Astrocyte (in vitro differentiated cells and primary cell): Measurements from ENCODE around the gene MOV10L1. TPM values are rescaled to one million over a fixed set of nuclear protein-coding genes. Genes with fewer than 3 reads are reported as not detected.

ENCODE experiments used
- DNase-seq: peaks from one replicate; pipeline ENCODE4 v3.0.0-alpha.2; 2010; ENCODE audit warnings: low read depth
- FAIRE-seq: peaks from 2 replicates; lab custom pipeline; 2011; peaks lifted over from hg19 to GRCh38; lab: Jason Lieb, UNC
- H2AFZ ChIP-seq: 2 replicates; pipeline ENCODE4 v1.6.0; 2012; ENCODE audit warnings: low read depth, low read length, inconsistent platforms
- H3K27ac ChIP-seq: 2 replicates; pipeline ENCODE4 v1.5.1; 2011; ENCODE audit warnings: low read depth, low read length, inconsistent platforms
- H3K27me3 ChIP-seq: 2 replicates; pipeline ENCODE4 v1.6.0; 2011; ENCODE audit warnings: low read length, inconsistent platforms; ENCODE audit not compliant: insufficient read depth
- H3K36me3 ChIP-seq: 2 replicates; pipeline ENCODE4 v1.5.1; 2011; ENCODE audit warnings: low read length, inconsistent platforms; ENCODE audit not compliant: insufficient read depth
- H3K4me1 ChIP-seq: 2 replicates; pipeline ENCODE4 v1.5.1; 2011; ENCODE audit warnings: low read length, inconsistent platforms; ENCODE audit not compliant: insufficient read depth
- H3K4me2 ChIP-seq: 2 replicates; pipeline ENCODE4 v1.6.0; 2012; ENCODE audit warnings: low read length, inconsistent platforms
- H3K4me3 ChIP-seq: 2 replicates; pipeline ENCODE4 v1.5.1; 2011; ENCODE audit warnings: low read depth, mild to moderate bottlenecking, low read length, inconsistent platforms; ENCODE audit not compliant: insufficient read depth
- H3K79me2 ChIP-seq: 2 replicates; pipeline ENCODE4 v1.6.0; 2012; ENCODE audit warnings: mild to moderate bottlenecking, low read length, inconsistent platforms; ENCODE audit not compliant: insufficient read depth
- H3K9ac ChIP-seq: 2 replicates; pipeline ENCODE4 v1.6.0; 2012; ENCODE audit warnings: mild to moderate bottlenecking, low read length, inconsistent platforms
- H3K9me3 ChIP-seq: 2 replicates; pipeline ENCODE4 v1.5.1; 2012; ENCODE audit warnings: low read depth, mild to moderate bottlenecking, low read length, inconsistent platforms; ENCODE audit not compliant: insufficient read depth
- H4K20me1 ChIP-seq: 2 replicates; pipeline ENCODE4 v1.6.0; 2012; ENCODE audit warnings: low read length, inconsistent platforms; ENCODE audit not compliant: insufficient read depth
- H3K27ac Mint-ChIP-seq: one replicate; pipeline ENCODE4 v1.8.0; 2021; ENCODE audit warnings: mild to moderate bottlenecking, mixed read lengths; ENCODE audit not compliant: unreplicated experiment
- H3K27me3 Mint-ChIP-seq: one replicate; pipeline ENCODE4 v1.8.0; 2021; ENCODE audit warnings: low read depth, mixed read lengths; ENCODE audit not compliant: unreplicated experiment
- H3K36me3 Mint-ChIP-seq: one replicate; pipeline ENCODE4 v1.8.0; 2021; ENCODE audit warnings: low read depth, mixed read lengths; ENCODE audit not compliant: unreplicated experiment
- H3K4me1 Mint-ChIP-seq: one replicate; pipeline ENCODE4 v1.8.0; 2021; ENCODE audit warnings: low read depth, mixed read lengths; ENCODE audit not compliant: unreplicated experiment
- H3K4me3 Mint-ChIP-seq: one replicate; pipeline ENCODE4 v1.8.0; 2021; ENCODE audit warnings: mild to moderate bottlenecking, moderate library complexity, mixed read lengths; ENCODE audit not compliant: unreplicated experiment
- H3K9me3 Mint-ChIP-seq: one replicate; pipeline ENCODE4 v1.8.0; 2021; ENCODE audit warnings: mild to moderate bottlenecking, mixed read lengths; ENCODE audit not compliant: unreplicated experiment
- CTCF ChIP-seq: IDR thresholded peaks from 2 replicates; pipeline ENCODE4 v1.5.1; 2011; ENCODE audit warnings: low read depth, mild to moderate bottlenecking, inconsistent platforms, low read length, moderate library complexity; ENCODE audit not compliant: insufficient read depth
- EZH2 ChIP-seq: IDR thresholded peaks from 2 replicates; pipeline ENCODE4 v1.6.1; 2012; ENCODE audit warnings: mild to moderate bottlenecking, low read length, inconsistent platforms; ENCODE audit not compliant: insufficient read depth
- total RNA-seq: library from RNA; stranded (reverse); gene quantifications from 2 replicates; pipeline ENCODE4 v1.2.1, GENCODE V29; 2021

Gene MOV10L1
- total RNA-seq, 1 donor from 2014 or later = 0.61 TPM

GRCh38 chr22:50078246-50078645, 11.6 kb upstream of the MOV10L1 start:
- DNase-seq = no peak
- no peaks in the 10 kb centered on the region for H3K4me1 Mint-ChIP-seq
- no peaks in the 10 kb centered on the region for H3K36me3 ChIP-seq

GRCh38 chr22:50078761-50079160, 11.0 kb upstream of the MOV10L1 start:
- no peak for DNase-seq
- no peak overlapping the region for H3K9ac ChIP-seq
- Mint-ChIP-seq H3K4me3 (no peak overlapping the region), H3K27me3 (peaks cover 19% of the 10 kb centered on the region), H3K27ac (no peak overlapping the region), H3K36me3 (no peaks in the 10 kb centered on the region), H3K9me3 (no peaks in the 10 kb centered on the region), H3K4me1 (no peaks in the 10 kb centered on the region)
- H2AFZ ChIP-seq = no peak overlapping the region
- peaks cover 2% of the 10 kb centered on the region for H3K27me3 ChIP-seq
- H3K9me3 ChIP-seq = no peaks in the 10 kb centered on the region
- no peaks in the 10 kb centered on the region for H3K4me1 ChIP-seq
- H3K27ac ChIP-seq = no peak overlapping the region
- no peak overlapping the region for H3K4me2 ChIP-seq
- H3K4me3 ChIP-seq = no peak overlapping the region
- H3K36me3 ChIP-seq = no peaks in the 10 kb centered on the region
- TF ChIP-seq CTCF (no peak), EZH2 (no peak)
- no peak for FAIRE-seq
- H4K20me1 ChIP-seq = no peaks in the 10 kb centered on the region
- H3K79me2 ChIP-seq = no peaks in the 10 kb centered on the region

More at GRCh38 chr22:50078246-50078645, 11.6 kb upstream of the MOV10L1 start:
- Histone ChIP-seq H3K4me2 (no peak overlapping the region), H3K4me3 (no peak overlapping the region), H3K4me1 (no peaks in the 10 kb centered on the region), H3K9ac (no peak overlapping the region), H3K79me2 (no peaks in the 10 kb centered on the region), H3K9me3 (no peaks in the 10 kb centered on the region), H3K27me3 (peaks cover 2% of the 10 kb centered on the region), H2AFZ (no peak overlapping the region), H4K20me1 (no peaks in the 10 kb centered on the region), H3K27ac (no peak overlapping the region)
- Mint-ChIP-seq H3K27me3 (peaks cover 18% of the 10 kb centered on the region), H3K9me3 (no peaks in the 10 kb centered on the region), H3K27ac (no peak overlapping the region), H3K4me3 (no peak overlapping the region), H3K36me3 (no peaks in the 10 kb centered on the region)
- FAIRE-seq = no peak
- TF ChIP-seq EZH2 = no peak
- TF ChIP-seq CTCF = no peak

GRCh38 chr22:50080077-50080465, 9.7 kb upstream of the MOV10L1 start:
- no peaks in the 10 kb centered on the region for H3K9me3 ChIP-seq
- H3K36me3 Mint-ChIP-seq = no peaks in the 10 kb centered on the region
- no peak for TF ChIP-seq CTCF
- no peak for TF ChIP-seq EZH2
- no peaks in the 10 kb centered on the region for H3K36me3 ChIP-seq
- DNase-seq (no peak), FAIRE-seq (no peak)
- H3K27me3 ChIP-seq = peaks cover 2% of the 10 kb centered on the region
- H3K9me3 Mint-ChIP-seq = no peaks in the 10 kb centered on the region
- H3K27ac Mint-ChIP-seq = no peak overlapping the region
- peaks cover 19% of the 10 kb centered on the region for H3K27me3 Mint-ChIP-seq
- no peak overlapping the region for H3K4me3 Mint-ChIP-seq
- H3K4me2 ChIP-seq = no peak overlapping the region
- no peak overlapping the region for H3K27ac ChIP-seq
- H2AFZ ChIP-seq = no peak overlapping the region
- H3K9ac ChIP-seq = no peak overlapping the region
- H3K4me1 ChIP-seq = no peaks in the 10 kb centered on the region
- H3K4me1 Mint-ChIP-seq = peaks cover 3% of the 10 kb centered on the region
- no peaks in the 10 kb centered on the region for H4K20me1 ChIP-seq
- H3K4me3 ChIP-seq = no peak overlapping the region
- H3K79me2 ChIP-seq = no peaks in the 10 kb centered on the region
